Measurements from ENCODE around the gene PKD1.
"Not testable (repeated sequence)": the region's sequence is repeated elsewhere in the genome, so short reads cannot be mapped to it uniquely, and the experiment has no call there.

DNA sequence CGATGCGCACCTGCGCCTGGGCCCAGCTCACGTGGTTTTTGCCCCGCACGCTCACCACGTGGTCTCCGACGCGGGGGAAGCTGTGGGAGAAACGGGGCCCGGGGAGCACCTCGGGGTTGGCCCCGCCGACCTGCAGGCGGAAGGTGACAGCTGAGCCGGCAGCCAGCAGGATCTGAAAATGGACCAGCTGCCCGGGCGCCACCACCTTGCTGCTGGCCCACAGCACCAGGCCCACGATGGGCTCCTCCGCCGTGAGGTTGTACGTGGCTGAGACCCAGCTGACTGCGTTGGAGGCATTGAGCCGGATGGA lies 26.5 kb downstream of the PKD1 start:
- TF ChIP-seq, protein P1, sequence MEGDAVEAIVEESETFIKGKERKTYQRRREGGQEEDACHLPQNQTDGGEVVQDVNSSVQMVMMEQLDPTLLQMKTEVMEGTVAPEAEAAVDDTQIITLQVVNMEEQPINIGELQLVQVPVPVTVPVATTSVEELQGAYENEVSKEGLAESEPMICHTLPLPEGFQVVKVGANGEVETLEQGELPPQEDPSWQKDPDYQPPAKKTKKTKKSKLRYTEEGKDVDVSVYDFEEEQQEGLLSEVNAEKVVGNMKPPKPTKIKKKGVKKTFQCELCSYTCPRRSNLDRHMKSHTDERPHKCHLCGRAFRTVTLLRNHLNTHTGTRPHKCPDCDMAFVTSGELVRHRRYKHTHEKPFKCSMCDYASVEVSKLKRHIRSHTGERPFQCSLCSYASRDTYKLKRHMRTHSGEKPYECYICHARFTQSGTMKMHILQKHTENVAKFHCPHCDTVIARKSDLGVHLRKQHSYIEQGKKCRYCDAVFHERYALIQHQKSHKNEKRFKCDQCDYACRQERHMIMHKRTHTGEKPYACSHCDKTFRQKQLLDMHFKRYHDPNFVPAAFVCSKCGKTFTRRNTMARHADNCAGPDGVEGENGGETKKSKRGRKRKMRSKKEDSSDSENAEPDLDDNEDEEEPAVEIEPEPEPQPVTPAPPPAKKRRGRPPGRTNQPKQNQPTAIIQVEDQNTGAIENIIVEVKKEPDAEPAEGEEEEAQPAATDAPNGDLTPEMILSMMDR (IDR thresholded peaks at IDR 0.05 in 4 of 5, conservative IDR thresholded peaks at IDR 0.05 in 1 of 5) = not testable (repeated sequence)
- TF ChIP-seq POLR2A (IDR thresholded peaks at IDR 0.05) = not testable (repeated sequence)
